Esophagus muscularis mucosa (tissue), 3 donors: Measurements from ENCODE around the gene CLDN10.

Experiments
- POLR2AphosphoS5 ChIP-seq, 2 donors: sonication (generic); formaldehyde crosslinking; IDR thresholded peaks; one replicate each; pipeline ENCODE4 v1.6.1; 2017; ENCODE audit warnings: antibody characterized with exemption in 2 of 2
- TF ChIP-seq, protein P1 (sequence below), 3 experiments: fragments of 200-600 bp in 2 of 3; fragments of 450-650 bp in 1 of 3; sonication (generic) in 2 of 3; IDR thresholded peaks; one replicate each; pipeline ENCODE4 v1.5.1; 2017 to 2019; ENCODE audit warnings: antibody characterized with exemption in 3 of 3, mild to moderate bottlenecking in 2 of 3, moderate library complexity in 1 of 3

DNA sequence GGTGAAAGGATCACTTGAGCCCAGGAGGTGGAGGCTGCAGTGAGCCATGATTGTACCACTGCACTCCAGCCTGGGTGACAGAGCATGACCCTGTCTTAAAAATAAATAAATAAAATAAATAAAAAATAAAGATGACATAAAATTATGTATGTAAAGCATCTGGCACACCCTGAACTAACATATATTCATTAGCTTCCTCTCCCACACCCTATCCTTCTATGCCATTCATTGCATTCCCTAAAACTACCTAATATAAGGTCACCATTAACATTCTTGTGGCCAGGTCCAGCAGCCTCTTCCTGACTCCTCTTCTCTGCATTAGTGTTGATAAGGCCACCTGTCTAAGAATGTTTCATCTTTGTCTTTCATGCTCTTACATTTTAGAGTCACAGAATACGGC is 44.5 kb upstream of the CLDN10 start:
- no peak for TF ChIP-seq POLR2AphosphoS5 (IDR thresholded peaks at IDR 0.05)
- TF ChIP-seq, protein P1, sequence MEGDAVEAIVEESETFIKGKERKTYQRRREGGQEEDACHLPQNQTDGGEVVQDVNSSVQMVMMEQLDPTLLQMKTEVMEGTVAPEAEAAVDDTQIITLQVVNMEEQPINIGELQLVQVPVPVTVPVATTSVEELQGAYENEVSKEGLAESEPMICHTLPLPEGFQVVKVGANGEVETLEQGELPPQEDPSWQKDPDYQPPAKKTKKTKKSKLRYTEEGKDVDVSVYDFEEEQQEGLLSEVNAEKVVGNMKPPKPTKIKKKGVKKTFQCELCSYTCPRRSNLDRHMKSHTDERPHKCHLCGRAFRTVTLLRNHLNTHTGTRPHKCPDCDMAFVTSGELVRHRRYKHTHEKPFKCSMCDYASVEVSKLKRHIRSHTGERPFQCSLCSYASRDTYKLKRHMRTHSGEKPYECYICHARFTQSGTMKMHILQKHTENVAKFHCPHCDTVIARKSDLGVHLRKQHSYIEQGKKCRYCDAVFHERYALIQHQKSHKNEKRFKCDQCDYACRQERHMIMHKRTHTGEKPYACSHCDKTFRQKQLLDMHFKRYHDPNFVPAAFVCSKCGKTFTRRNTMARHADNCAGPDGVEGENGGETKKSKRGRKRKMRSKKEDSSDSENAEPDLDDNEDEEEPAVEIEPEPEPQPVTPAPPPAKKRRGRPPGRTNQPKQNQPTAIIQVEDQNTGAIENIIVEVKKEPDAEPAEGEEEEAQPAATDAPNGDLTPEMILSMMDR (IDR thresholded peaks at IDR 0.05): no peak
